T-helper 1 cell treated with Interleukin-12 subunit alpha and Interleukin-12 subunit beta and Interleukin-4 antibody, amounts not matched to agents 30 μg/mL and 1 μg/mL, for 36 hours (primary cell): ENCODE results near the gene TYRP1.

Experiments
- H3K27ac Mint-ChIP-seq: one replicate; pipeline ENCODE4 v1.8.0; 2021; ENCODE audit warnings: mild to moderate bottlenecking, mixed read lengths
- H3K27me3 Mint-ChIP-seq: one replicate; pipeline ENCODE4 v1.8.0; 2021; ENCODE audit warnings: low read depth, mixed read lengths
- H3K36me3 Mint-ChIP-seq: one replicate; pipeline ENCODE4 v1.8.0; 2021; ENCODE audit warnings: low read depth, mixed read lengths
- H3K4me1 Mint-ChIP-seq: one replicate; pipeline ENCODE4 v1.8.0; 2021; ENCODE audit warnings: low read depth, mixed read lengths
- H3K4me3 Mint-ChIP-seq: one replicate; pipeline ENCODE4 v1.8.0; 2021; ENCODE audit warnings: mild to moderate bottlenecking, moderate library complexity, mixed read lengths
- H3K9me3 Mint-ChIP-seq: one replicate; pipeline ENCODE4 v1.8.0; 2021; ENCODE audit warnings: mixed read lengths

Gene TYRP1

DNA sequence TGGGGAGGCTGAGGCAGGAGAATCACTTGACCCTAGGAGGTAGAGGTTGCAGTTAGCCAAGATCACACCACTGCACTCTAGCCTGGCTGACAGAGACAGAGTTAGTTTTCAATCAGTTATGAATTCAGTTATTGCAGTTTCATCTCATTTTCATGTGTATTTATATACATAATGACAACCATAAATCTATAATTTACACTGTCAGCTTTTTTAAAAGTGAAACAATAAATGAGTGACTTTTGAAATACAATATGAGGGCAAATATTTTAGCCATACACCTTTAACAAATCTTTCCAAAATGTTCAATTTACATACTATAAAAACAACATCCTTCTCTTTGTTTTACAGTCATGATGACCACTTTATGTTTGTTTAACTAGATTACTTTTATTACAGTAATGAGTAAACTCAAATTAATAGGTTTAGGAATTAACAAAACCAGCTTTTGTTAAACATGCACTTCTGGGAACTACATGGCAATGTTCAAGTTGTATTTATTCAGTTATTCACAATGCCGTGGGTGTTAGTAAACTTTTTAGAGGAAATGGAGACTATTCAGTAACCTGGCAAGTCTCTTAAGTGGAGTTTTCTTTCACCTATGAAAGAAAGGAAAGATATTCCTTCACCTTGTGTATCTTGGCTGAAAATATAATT lies 12.7 kb downstream of the TYRP1 start:
- Mint-ChIP-seq H3K4me1 (no peaks in the 10 kb centered on the region), H3K27me3 (no peaks in the 10 kb centered on the region), H3K4me3 (no peak overlapping the region), H3K36me3 (no peaks in the 10 kb centered on the region), H3K27ac (no peak overlapping the region), H3K9me3 (no peaks in the 10 kb centered on the region)

DNA sequence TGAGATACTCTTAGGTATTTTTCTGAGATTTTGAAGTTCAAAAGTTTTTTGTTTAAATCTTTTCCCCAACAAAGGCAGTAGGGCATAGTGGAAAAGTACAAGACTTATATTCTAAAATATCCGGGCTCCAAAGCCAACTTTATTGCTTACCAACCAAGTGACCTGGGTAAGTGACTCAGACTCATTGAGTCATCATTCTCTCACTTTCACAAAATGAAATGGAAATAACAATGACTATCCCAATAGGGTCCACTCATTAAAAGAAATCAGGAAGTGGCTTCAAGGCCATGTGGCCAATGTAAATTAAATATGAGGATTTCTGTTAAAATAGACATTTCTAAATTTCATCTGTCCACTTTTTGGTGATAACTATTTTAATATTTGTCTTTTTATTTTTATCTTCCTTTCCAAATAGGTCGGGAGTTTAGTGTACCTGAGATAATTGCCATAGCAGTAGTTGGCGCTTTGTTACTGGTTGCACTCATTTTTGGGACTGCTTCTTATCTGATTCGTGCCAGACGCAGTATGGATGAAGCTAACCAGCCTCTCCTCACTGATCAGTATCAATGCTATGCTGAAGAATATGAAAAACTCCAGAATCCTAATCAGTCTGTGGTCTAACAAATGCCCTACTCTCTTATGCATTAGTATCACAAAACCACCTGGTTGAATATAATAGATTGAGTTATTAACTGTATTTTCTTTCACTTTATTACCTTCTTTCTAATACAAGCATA lies 15.5 kb downstream of the TYRP1 start:
- H3K27ac Mint-ChIP-seq = no peak overlapping the region
- no peak overlapping the region for H3K4me3 Mint-ChIP-seq
- H3K4me1 Mint-ChIP-seq = no peaks in the 10 kb centered on the region
- no peaks in the 10 kb centered on the region for H3K36me3 Mint-ChIP-seq
- no peaks in the 10 kb centered on the region for H3K27me3 Mint-ChIP-seq
- no peaks in the 10 kb centered on the region for H3K9me3 Mint-ChIP-seq

DNA sequence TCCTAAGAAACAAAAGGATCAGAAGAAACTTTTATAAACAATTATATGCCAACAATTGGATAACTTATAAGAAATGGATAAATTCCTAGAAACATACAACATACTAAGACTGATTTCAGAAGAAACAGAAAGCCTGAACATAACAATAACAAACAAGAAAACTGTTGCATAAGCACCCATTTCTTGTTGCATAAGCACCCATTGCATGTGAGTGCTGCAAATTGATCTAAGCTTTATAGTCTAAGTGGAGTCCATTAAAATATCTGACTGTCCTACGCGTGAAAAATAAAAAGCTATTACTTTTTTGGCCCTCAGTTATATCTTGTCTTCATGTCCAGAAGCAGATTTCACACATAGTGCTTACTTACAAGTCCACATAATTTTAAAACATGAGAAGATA lies 19.3 kb downstream of the TYRP1 start:
- no peak overlapping the region for H3K4me3 Mint-ChIP-seq
- no peaks in the 10 kb centered on the region for H3K27me3 Mint-ChIP-seq
- H3K36me3 Mint-ChIP-seq = no peaks in the 10 kb centered on the region
- no peaks in the 10 kb centered on the region for H3K9me3 Mint-ChIP-seq
- no peak overlapping the region for H3K27ac Mint-ChIP-seq
- H3K4me1 Mint-ChIP-seq = no peaks in the 10 kb centered on the region

DNA sequence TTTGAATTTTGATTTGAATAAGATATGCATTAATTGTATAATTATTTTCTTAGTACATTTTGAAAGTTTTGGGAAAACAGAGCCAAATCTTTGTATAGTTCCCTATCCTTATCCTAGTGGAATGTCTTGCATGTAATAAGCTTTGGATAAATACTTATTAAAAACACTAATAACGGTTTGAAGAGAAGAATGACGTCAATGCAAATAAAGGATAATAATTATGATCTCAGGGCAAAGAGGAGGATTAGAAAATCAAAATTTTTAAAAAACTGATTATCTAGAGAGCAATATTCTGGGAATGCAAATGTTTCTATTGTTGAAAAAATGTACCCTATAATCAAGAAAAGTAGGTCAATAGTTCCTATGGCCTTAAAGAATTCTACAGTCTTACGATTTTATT lies 22.1 kb downstream of the TYRP1 start:
- Mint-ChIP-seq H3K4me1 (no peaks in the 10 kb centered on the region), H3K36me3 (no peaks in the 10 kb centered on the region), H3K27ac (no peak overlapping the region), H3K9me3 (no peaks in the 10 kb centered on the region), H3K4me3 (no peak overlapping the region), H3K27me3 (no peaks in the 10 kb centered on the region)

DNA sequence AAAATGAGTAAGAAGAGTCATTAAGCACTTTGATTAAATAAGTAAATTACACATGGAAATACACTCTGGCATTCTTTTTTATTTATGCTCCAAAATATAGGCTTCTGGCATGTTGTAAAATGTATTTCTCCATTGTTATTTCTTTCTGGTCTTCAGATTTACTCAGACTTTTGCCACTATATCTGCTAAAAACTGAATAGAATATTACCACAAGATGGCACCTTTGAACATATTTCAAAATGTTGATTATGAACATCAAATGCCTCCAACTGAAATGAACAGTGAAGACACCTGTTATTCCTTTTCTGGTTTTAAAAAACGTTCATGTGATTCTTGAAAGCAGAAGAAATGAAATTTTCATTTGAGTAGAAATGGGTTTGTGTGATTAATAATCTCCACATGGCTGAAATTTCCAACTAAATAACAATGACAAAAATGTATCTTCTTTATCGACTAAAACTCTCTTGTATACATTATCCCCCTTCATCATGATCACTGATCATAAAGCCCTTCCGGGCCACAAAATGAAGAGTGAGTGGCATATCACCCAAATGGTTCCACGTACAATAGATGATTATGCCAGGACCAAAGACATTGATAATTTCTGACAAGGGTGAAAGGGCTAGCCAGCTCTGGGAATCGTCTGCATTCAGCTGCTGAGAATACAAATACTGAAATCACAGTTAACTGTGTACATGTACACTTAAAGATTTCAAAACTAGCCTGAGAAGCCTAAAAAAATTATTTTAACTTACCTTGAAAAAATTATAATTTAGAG lies 23.8 kb downstream of the TYRP1 start:
- H3K9me3 Mint-ChIP-seq = no peaks in the 10 kb centered on the region

DNA sequence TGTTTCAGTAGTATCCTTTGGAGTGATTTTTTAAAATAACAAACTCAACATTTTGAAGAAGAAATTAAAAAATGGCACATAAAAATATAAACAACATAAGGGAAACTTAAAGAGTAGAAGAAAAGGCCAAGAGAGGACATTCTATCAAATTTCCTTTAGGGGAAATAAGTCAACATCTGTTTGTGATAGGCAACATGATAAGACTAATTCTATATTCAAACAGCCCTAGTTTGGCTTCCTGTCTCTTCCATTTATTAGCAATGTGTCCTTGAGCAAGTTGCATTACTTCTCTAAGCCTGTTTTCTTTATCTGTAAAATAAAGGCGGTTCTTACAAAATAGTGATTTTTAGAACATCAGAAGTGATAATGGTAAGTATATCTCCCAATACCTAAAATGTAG lies 24.7 kb downstream of the TYRP1 start:
- no peaks in the 10 kb centered on the region for H3K9me3 Mint-ChIP-seq
- H3K4me1 Mint-ChIP-seq = no peaks in the 10 kb centered on the region
- no peak overlapping the region for H3K4me3 Mint-ChIP-seq

More for the DNA sequence above, 23.8 kb downstream of the TYRP1 start:
- Mint-ChIP-seq H3K4me1 (no peaks in the 10 kb centered on the region), H3K27ac (no peak overlapping the region), H3K27me3 (no peaks in the 10 kb centered on the region), H3K36me3 (no peaks in the 10 kb centered on the region), H3K4me3 (no peak overlapping the region)

DNA sequence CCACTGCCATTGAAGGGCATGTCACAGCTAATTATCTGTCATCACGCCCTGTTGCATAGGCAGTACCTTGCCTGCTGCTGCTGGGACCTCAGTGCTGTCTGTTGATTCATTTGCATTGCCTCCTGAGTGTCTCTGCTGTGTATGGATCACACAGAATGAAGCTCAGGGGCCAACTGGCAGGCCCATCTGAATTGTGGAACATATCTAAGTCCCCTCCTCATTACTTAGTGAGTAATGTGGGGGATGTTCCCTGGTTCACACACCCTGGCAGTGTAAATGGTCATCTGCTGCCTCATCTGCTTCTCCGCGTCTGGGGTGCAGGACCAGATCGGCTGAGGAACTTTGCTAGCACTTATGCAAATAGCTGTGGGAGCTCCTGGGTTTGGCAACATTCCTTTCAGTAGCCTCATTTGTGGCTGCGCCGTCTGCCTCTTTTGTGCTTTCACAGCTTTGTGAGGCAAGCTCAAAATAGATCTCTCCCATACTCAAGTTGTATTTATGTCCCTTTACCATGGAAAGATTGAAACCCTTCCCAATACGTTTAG lies 25.4 kb downstream of the TYRP1 start:
- Mint-ChIP-seq H3K4me3 (no peak overlapping the region), H3K36me3 (no peaks in the 10 kb centered on the region), H3K9me3 (peaks cover 5% of the 10 kb centered on the region), H3K27ac (no peak overlapping the region), H3K27me3 (no peaks in the 10 kb centered on the region), H3K4me1 (no peaks in the 10 kb centered on the region)

More for the DNA sequence above, 24.7 kb downstream of the TYRP1 start:
- no peaks in the 10 kb centered on the region for H3K27me3 Mint-ChIP-seq
- no peak overlapping the region for H3K27ac Mint-ChIP-seq
- H3K36me3 Mint-ChIP-seq = no peaks in the 10 kb centered on the region

DNA sequence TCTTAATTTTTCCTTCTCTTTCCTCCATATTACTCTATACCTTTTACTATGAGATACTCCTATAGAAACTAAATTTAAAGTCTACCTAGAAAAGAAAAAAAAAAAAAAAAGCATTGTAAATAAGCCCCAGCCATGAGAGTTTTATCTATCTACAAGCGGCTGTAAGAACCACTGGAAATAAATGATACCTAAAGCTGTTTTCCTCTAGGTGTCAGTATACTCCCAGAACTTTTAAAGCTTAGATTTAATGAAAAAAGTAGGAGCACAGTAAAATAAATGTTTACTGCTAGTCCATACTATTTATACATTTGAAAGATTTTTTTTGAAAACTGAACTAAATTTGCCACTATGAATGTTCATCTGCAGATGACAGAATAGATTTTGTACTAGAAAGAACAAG lies 26.2 kb downstream of the TYRP1 start:
- no peaks in the 10 kb centered on the region for H3K36me3 Mint-ChIP-seq
- no peaks in the 10 kb centered on the region for H3K27me3 Mint-ChIP-seq
- H3K9me3 Mint-ChIP-seq = peaks cover 5% of the 10 kb centered on the region

DNA sequence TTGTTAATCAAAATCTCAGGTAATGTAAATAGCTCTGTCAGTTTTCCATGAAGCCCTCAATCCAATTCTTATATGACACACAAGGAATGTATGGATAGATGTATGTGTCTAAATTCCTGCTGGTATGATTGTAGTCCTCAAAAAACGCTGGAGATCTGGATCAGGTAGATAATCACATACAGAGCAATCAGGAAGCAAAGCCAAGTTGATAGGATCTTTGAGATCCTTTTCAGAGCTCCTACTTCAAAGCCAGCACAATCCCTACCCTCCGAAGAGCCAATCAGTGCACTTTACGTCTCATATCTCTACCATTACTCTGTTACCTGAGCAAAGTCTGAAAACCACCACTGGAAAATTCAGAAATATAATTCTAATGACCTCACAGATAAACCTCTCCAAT lies 27.4 kb downstream of the TYRP1 start:
- no peaks in the 10 kb centered on the region for H3K36me3 Mint-ChIP-seq

More for the DNA sequence above, 26.2 kb downstream of the TYRP1 start:
- Mint-ChIP-seq H3K4me1 (no peaks in the 10 kb centered on the region), H3K4me3 (no peak overlapping the region), H3K27ac (no peak overlapping the region)

DNA sequence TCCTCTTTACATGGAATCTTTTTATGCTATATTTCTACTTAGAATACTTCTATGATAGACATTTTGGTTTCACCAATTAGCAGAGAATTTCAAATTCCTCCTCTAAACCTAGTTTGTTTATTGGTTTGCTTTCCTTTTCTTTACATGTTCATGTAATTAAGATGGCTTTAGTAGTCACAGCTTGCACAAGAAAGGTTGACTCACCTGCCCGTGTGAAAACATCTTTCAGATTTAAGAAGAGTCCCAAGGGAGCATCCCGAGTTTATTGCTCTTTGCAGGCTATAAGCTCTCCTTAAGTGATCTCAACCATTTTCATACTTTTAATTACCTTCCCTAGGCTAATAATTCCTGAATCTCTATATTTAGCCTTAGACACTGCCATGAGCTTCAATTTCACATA lies 28.9 kb downstream of the TYRP1 start:
- H3K4me3 Mint-ChIP-seq = no peak overlapping the region
- H3K4me1 Mint-ChIP-seq = no peaks in the 10 kb centered on the region
- peaks cover 5% of the 10 kb centered on the region for H3K9me3 Mint-ChIP-seq
- H3K36me3 Mint-ChIP-seq = no peaks in the 10 kb centered on the region
- H3K27ac Mint-ChIP-seq = no peak overlapping the region
- no peaks in the 10 kb centered on the region for H3K27me3 Mint-ChIP-seq

More for the DNA sequence above, 27.4 kb downstream of the TYRP1 start:
- H3K4me1 Mint-ChIP-seq = no peaks in the 10 kb centered on the region
- no peak overlapping the region for H3K4me3 Mint-ChIP-seq
- no peak overlapping the region for H3K27ac Mint-ChIP-seq
- H3K9me3 Mint-ChIP-seq = peaks cover 5% of the 10 kb centered on the region
- no peaks in the 10 kb centered on the region for H3K27me3 Mint-ChIP-seq

DNA sequence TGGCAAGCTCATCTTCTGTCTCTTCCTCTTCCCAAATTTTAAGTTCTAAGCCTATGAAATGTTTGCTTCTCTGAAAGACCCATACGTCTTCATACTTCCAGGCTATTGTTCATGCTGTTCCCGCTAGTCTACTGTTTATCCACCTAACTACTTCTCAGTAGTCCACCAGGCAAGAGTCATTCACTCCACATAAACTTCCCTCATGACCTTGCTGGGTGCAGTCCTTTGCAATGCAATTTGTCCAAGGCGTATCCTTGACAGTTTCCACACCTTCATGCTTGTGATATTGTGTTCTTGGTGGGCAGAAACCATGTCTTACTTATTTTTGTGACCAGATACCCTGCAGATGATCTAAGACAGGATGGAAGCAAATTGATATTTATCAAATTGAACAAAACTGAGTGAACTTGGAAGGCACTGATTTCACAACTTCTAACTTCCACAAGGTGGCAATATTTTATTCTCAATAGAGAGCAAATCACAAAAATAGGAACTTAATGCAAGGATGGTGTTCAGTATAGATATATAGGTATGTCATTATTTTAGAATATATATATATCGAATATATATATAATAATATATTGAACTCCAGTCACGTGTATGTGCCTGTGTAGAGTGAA lies 30.3 kb downstream of the TYRP1 start:
- H3K27me3 Mint-ChIP-seq = no peaks in the 10 kb centered on the region
- no peaks in the 10 kb centered on the region for H3K4me1 Mint-ChIP-seq
- H3K36me3 Mint-ChIP-seq = no peaks in the 10 kb centered on the region
- peaks cover 5% of the 10 kb centered on the region for H3K9me3 Mint-ChIP-seq
- H3K27ac Mint-ChIP-seq = no peak overlapping the region
- no peak overlapping the region for H3K4me3 Mint-ChIP-seq

DNA sequence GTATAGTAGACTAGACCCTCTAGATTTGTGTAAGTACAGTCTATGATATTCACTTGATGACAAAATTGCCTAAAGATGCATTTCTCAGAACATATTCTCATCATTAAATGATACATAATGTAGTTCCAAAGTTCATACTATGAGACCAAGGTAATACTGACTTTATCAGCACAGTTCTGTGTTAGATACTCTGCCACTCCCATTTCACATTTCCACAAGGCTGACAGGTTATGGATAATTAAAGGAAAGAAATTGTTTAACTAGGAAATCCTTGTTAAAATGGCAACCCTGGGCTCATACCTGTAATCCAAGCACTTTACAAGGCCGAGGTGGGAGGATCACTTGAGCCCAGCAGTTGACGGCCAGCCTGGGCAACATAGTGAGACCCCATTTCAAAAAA lies 33.6 kb downstream of the TYRP1 start:
- H3K27me3 Mint-ChIP-seq = no peaks in the 10 kb centered on the region
- H3K9me3 Mint-ChIP-seq = peaks cover 12% of the 10 kb centered on the region
- no peaks in the 10 kb centered on the region for H3K4me1 Mint-ChIP-seq
- H3K27ac Mint-ChIP-seq = no peak overlapping the region
- H3K4me3 Mint-ChIP-seq = no peak overlapping the region
- no peaks in the 10 kb centered on the region for H3K36me3 Mint-ChIP-seq

DNA sequence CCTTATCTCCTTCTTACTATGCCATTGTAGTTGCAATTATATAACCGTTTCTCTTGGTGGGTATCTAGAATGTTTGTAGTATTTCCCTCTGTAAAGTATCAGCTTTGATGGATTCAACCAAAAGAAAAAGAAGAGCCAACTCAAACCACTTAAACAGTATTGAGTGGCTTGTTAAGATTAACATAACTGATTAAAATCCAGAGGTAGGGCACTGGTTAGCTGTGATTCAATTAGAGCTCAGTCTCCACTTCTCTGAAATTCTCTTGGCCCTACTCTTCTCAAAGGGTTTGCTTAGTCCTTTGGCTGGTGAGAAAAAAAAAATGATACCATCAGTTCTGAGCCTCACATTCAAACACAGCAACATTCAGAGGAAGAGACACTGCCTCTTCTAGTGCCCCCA lies 37.0 kb downstream of the TYRP1 start:
- Mint-ChIP-seq H3K4me3 (no peak overlapping the region), H3K9me3 (peaks cover 10% of the 10 kb centered on the region), H3K27ac (no peak overlapping the region), H3K36me3 (no peaks in the 10 kb centered on the region), H3K4me1 (no peaks in the 10 kb centered on the region), H3K27me3 (no peaks in the 10 kb centered on the region)

DNA sequence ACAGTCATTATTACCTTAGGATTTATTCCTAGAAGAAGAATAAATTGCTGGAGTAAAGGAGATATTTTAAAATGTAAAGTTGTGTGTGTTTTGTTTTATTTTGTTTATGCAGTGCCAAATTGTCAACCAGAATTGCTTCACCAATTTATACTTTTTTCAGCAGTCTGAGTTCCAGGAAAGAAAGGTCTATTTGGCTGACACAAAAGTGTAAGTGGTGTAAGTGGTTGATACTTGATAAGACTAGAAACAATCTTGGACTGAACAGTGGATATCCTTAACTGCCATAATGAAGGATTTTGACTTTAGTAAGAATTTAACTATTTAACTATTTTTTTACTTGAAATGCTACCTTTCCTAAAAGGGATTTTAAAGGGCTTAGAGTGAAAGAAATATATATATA lies 37.7 kb downstream of the TYRP1 start:
- H3K27ac Mint-ChIP-seq = no peak overlapping the region
- H3K36me3 Mint-ChIP-seq = no peaks in the 10 kb centered on the region
- H3K9me3 Mint-ChIP-seq = peaks cover 10% of the 10 kb centered on the region
- H3K27me3 Mint-ChIP-seq = no peaks in the 10 kb centered on the region
- H3K4me1 Mint-ChIP-seq = no peaks in the 10 kb centered on the region
- H3K4me3 Mint-ChIP-seq = no peak overlapping the region
